ENCODE results near the gene TNS1. TPM values are rescaled to one million over a fixed set of nuclear protein-coding genes. Genes with fewer than 3 reads are reported as not detected.
A peak's percentile ranks its signal among the peaks of the same experiment; 100 is the strongest.

The TNS1 gene
- total and polyA plus RNA-seq, 8 donors = 139 to 327 (median 159) TPM

DNA sequence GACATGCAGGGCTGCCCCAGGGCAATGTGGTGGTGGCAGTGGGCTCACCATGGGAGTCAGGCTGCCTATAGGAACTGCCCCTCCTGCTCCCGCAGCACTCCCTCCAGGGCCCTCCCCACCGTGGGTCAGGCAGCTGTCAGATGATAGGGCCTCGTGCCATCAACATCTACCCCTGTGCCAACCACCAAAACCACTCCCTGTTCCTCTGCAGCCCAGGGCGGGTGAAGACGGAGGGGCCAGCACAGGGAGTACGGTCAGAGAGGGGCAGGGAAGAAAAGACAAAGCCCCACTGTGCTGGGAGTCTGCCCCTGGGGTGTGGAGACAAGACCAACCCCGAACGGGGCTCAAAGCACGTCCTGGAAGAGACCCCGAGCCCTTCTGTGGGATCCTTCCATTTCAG lies 97.4 kb downstream of the TNS1 start:
- H3K27me3 ChIP-seq = no peaks in the 10 kb centered on the region
- DNase-seq (peak in 2 of 4 donors; percentile 74 to 77), ATAC-seq (peak; percentile 1)
- no peaks in the 10 kb centered on the region for H3K36me3 ChIP-seq
- intact Hi-C loops (cut with DNase I) = no loop called here
- TF ChIP-seq, protein P1, sequence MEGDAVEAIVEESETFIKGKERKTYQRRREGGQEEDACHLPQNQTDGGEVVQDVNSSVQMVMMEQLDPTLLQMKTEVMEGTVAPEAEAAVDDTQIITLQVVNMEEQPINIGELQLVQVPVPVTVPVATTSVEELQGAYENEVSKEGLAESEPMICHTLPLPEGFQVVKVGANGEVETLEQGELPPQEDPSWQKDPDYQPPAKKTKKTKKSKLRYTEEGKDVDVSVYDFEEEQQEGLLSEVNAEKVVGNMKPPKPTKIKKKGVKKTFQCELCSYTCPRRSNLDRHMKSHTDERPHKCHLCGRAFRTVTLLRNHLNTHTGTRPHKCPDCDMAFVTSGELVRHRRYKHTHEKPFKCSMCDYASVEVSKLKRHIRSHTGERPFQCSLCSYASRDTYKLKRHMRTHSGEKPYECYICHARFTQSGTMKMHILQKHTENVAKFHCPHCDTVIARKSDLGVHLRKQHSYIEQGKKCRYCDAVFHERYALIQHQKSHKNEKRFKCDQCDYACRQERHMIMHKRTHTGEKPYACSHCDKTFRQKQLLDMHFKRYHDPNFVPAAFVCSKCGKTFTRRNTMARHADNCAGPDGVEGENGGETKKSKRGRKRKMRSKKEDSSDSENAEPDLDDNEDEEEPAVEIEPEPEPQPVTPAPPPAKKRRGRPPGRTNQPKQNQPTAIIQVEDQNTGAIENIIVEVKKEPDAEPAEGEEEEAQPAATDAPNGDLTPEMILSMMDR (IDR thresholded peaks at IDR 0.05) = no peak
- H3K4me1 ChIP-seq = peaks cover 66 to 83% of the 10 kb centered on the region in 2 donors
- peak overlapping the region; percentile 81 to 92 for H3K27ac ChIP-seq
- H3K9me3 ChIP-seq = no peaks in the 10 kb centered on the region
- peak overlapping the region in 1 of 2 donors; percentile 13 for H3K4me3 ChIP-seq

DNA sequence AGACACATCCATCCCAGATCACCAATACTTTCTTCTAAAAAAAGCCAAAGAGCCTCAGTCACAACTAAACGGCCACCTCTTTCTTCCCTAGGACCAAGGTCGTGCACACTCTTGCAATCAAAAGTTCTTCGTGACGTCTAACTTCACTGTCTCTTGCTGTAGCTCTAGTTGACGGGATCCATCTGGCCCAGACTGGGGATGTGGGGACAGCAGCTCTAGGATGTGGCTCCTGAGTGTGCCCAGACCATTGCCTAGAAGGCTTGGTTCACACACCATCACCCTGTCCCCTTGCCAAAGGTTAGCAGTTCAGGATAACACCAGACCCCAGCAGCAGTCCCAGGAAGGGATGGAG lies 98.2 kb downstream of the TNS1 start:
- peak overlapping the region in 1 of 2 donors; percentile 13 for H3K4me3 ChIP-seq
- H3K27ac ChIP-seq = peak overlapping the region; percentile 81 to 92
- no peak for DNase-seq
- intact Hi-C loops (cut with DNase I) = no loop called here
- peaks cover 66 to 83% of the 10 kb centered on the region in 2 donors for H3K4me1 ChIP-seq
- no peak for ATAC-seq
- TF ChIP-seq, protein P1 (IDR thresholded peaks at IDR 0.05) = no peak
- no peaks in the 10 kb centered on the region for H3K9me3 ChIP-seq
- no peaks in the 10 kb centered on the region for H3K36me3 ChIP-seq
- H3K27me3 ChIP-seq = no peaks in the 10 kb centered on the region

DNA sequence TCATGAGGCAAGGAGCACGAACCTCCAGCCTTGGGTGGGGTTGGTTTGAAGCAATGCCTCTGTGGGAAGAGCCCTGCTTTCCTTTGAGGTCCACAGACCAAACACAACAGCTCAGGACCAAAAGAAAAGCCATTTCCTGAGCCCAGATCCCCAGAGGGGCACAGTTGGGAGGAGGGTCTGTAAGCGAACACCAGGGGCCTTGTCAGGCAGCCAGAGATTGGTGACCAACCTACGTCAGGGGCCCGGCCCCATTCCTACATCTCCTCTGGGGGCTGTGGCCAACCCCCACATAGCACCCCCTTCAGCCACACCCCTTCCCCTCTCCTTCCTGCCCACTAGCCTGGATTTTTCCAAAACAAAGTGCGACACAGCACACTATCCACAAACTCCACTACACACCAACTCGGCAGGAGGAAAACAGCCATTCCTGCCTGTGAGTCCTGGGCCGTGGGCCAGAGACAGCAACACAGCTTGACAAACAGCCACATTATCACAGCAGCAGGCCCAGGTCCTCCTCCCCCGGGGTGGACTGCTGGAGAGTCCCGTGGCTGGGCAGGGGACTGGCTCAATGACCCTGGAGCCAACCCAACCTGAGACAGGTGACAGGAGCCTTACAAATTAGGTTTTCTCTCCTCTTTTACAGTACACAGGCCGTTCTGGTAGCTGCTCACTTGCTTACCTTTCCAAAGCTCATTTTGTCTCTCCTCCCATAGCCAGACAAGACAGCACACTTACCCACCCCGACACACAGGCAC lies 98.8 kb downstream of the TNS1 start:
- ATAC-seq = peak; percentile 4
- TF ChIP-seq, protein P1 (IDR thresholded peaks at IDR 0.05) = no peak
- no peaks in the 10 kb centered on the region for H3K9me3 ChIP-seq
- intact Hi-C loops (cut with DNase I) = no loop called here
- peaks cover 70 to 87% of the 10 kb centered on the region in 2 donors for H3K4me1 ChIP-seq
- no peaks in the 10 kb centered on the region for H3K36me3 ChIP-seq
- H3K27me3 ChIP-seq = no peaks in the 10 kb centered on the region
- H3K4me3 ChIP-seq = peak overlapping the region in 1 of 2 donors; percentile 13
- peak overlapping the region; percentile 81 to 92 for H3K27ac ChIP-seq
- DNase-seq = peak; percentile 70 to 91 (median 79)

DNA sequence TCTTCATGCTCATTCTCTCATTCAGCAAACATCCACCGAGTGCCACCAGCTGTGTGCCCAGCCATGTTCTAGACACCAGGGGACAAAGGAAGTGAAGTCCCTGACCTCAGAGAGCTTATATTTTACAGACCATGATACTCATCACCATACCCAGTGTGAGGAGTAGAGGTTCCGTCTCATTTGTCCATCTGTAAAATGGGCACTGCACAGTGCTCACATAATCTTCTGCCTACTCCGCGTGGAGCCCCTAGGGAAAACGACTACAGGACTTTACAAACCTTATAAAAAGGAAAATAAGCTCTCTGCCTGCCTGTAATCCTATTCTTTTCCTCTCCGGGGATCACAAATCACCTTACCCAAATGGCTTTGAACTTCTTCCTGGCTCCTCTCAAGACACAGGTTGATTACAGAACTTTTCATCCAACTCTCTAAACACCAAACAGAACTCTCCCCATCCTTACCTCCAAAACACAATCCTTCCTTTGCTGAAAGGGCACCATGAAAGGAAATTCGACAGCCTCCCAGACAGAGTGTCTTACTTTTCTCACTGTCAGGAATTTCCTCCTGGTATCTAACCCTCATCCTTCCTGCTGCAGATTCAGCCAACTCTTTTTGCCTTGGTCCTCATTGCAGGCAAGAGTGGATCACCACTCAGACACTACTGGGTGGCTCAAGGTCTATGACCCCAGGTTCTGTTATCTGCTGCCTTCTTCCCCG lies 99.5 kb downstream of the TNS1 start:
- no peak for DNase-seq
- no peak for ATAC-seq
- TF ChIP-seq, protein P1 (IDR thresholded peaks at IDR 0.05) = no peak
- Histone ChIP-seq H3K27me3 (no peaks in the 10 kb centered on the region), H3K36me3 (no peaks in the 10 kb centered on the region), H3K4me1 (peaks cover 75 to 94% of the 10 kb centered on the region in 2 donors), H3K9me3 (no peaks in the 10 kb centered on the region), H3K27ac (peak overlapping the region; percentile 81 to 92), H3K4me3 (no peak overlapping the region)
- intact Hi-C loops (cut with DNase I) = no loop called here
